Stimulated activated CD4-positive, alpha-beta T cell treated with anti-CD3 and anti-CD28 coated beads, Interleukin-1b, Interleukin-23, amount 100 ng/mL, for 1 hour (primary cell): Measurements from ENCODE around the gene BAG5.
"Not testable (repeated sequence)": the region's sequence is repeated elsewhere in the genome, so short reads cannot be mapped to it uniquely, and the experiment has no call there.

Experiments used
- DNase-seq, 2 donors: peaks; one replicate each; pipeline ENCODE4 v3.0.0-alpha.2; 2020; ENCODE audit warnings: low read depth in 2 of 2

Gene BAG5

GRCh38 chr14:103562429-103563225, at the start of gene BAG5, which contains the start of gene COA8:
BAG5 (minus strand) TSS chr14:103562657; CDS start chr14:103561164, 1,493 bp downstream.
COA8 (plus strand) TSS chr14:103562960; CDS start chr14:103563002, 42 bp downstream.
- peak; percentile 56 to 70 for DNase-seq

GRCh38 chr14:103611215-103611614, 48.8 kb upstream of the BAG5 start:
- DNase-seq = no peak

GRCh38 chr14:103609081-103609480, 46.6 kb upstream of the BAG5 start:
- not testable (repeated sequence) for DNase-seq

- no peak for DNase-seq
Observed at GRCh38 chr14:103607822-103608221, 45.4 kb upstream of the BAG5 start.

- DNase-seq = no peak
Observed at GRCh38 chr14:103606963-103607668, 44.7 kb upstream of the BAG5 start.

- DNase-seq = no peak
Observed at GRCh38 chr14:103604620-103605019, 42.2 kb upstream of the BAG5 start.

- DNase-seq = no peak
Observed at GRCh38 chr14:103600503-103600902, 38.0 kb upstream of the BAG5 start.

- DNase-seq = no peak
Observed at GRCh38 chr14:103597623-103598377, 35.3 kb upstream of the BAG5 start.

GRCh38 chr14:103594265-103594664, 31.8 kb upstream of the BAG5 start:
- no peak for DNase-seq

GRCh38 chr14:103593577-103593976, 31.1 kb upstream of the BAG5 start:
- no peak for DNase-seq

- DNase-seq = no peak
Observed at GRCh38 chr14:103584326-103584915, 22.0 kb upstream of the BAG5 start.

- DNase-seq = no peak
Observed at GRCh38 chr14:103581954-103582703, 19.7 kb upstream of the BAG5 start.

- DNase-seq = no peak
Observed at GRCh38 chr14:103581206-103581605, 18.7 kb upstream of the BAG5 start.

- no peak for DNase-seq
Observed at GRCh38 chr14:103578401-103579075, 16.1 kb upstream of the BAG5 start.

- DNase-seq = no peak
Observed at GRCh38 chr14:103576371-103577024, 14.0 kb upstream of the BAG5 start.

GRCh38 chr14:103574707-103575285, 12.3 kb upstream of the BAG5 start:
- DNase-seq = no peak

GRCh38 chr14:103574104-103574503, 11.6 kb upstream of the BAG5 start:
- no peak for DNase-seq

GRCh38 chr14:103569408-103569807, 7.0 kb upstream of the BAG5 start:
- no peak for DNase-seq

GRCh38 chr14:103568952-103569351, 6.5 kb upstream of the BAG5 start:
- DNase-seq = no peak
